Prostate gland (tissue), 2 donors: ENCODE data around the gene TMEM222.

Experiments used
- CTCF ChIP-seq, 4 experiments: fragments of 200-600 bp in 2 of 4; fragments of 450-650 bp in 2 of 4; sonication (generic) in 2 of 4; IDR thresholded peaks; 1 replicate in 3 of 4; 2 replicates in 1 of 4; pipeline ENCODE4 v1.5.1; 2016 to 2019; ENCODE audit warnings: antibody characterized with exemption in 4 of 4, mild to moderate bottlenecking in 2 of 4, moderate library complexity in 2 of 4
- POLR2A ChIP-seq: fragments of 450-650 bp; IDR thresholded peaks from one replicate; pipeline ENCODE4 v1.6.1; 2016; ENCODE audit warnings: antibody characterized with exemption, mild to moderate bottlenecking
- POLR2AphosphoS5 ChIP-seq: sonication (generic); formaldehyde crosslinking; IDR thresholded peaks from one replicate; pipeline ENCODE4 v1.6.1; 2017; ENCODE audit warnings: antibody characterized with exemption

GRCh38 chr1:27353629-27354028, 31.7 kb downstream of the TMEM222 start:
- TF ChIP-seq CTCF (IDR thresholded peaks at IDR 0.05) (no peak), POLR2A (no peak), POLR2AphosphoS5 (no peak)
